Muscle of back (tissue), 11 donors: Measurements from ENCODE around the gene TENM3. TPM values are rescaled to one million over a fixed set of nuclear protein-coding genes. Genes with fewer than 3 reads are reported as not detected.

Experiments
- DNase-seq, 3 donors: peaks; one replicate each; pipeline versions ENCODE4 v3.0.0 to v3.0.0-alpha.2; 2013
- polyA plus RNA-seq, 10 donors: library from polyadenylated mRNA; unstranded; fragments of 120-200 nt; gene quantifications; one replicate each; pipeline ENCODE4 v1.2.1, GENCODE V29; 2013; ENCODE audit not compliant: insufficient read length in 10 of 10

The TENM3 gene
- polyA plus RNA-seq, 10 donors, result 9.2 to 23.1 (median 15.7) TPM

GRCh38 chr4:182738283-182739047, 495.3 kb downstream of the TENM3 start:
- peak in 2 of 3 donors; percentile 7 to 18 for DNase-seq

GRCh38 chr4:182740256-182740655, 497.1 kb downstream of the TENM3 start:
- DNase-seq, result no peak

GRCh38 chr4:182741054-182741453, 497.9 kb downstream of the TENM3 start:
- DNase-seq, result no peak

GRCh38 chr4:182741914-182742313, 498.7 kb downstream of the TENM3 start:
- no peak for DNase-seq

GRCh38 chr4:182743815-182744214, 500.6 kb downstream of the TENM3 start:
- DNase-seq, result no peak

- no peak for DNase-seq
Measured at GRCh38 chr4:182745237-182745636, 502.0 kb downstream of the TENM3 start.

- DNase-seq, result no peak
Measured at GRCh38 chr4:182746876-182747275, 503.7 kb downstream of the TENM3 start.

- DNase-seq, result no peak
Measured at GRCh38 chr4:182748283-182748682, 505.1 kb downstream of the TENM3 start.

- DNase-seq, result no peak
Measured at GRCh38 chr4:182748949-182749348, 505.7 kb downstream of the TENM3 start.

- no peak for DNase-seq
Measured at GRCh38 chr4:182749667-182750167, 506.5 kb downstream of the TENM3 start.

GRCh38 chr4:182752158-182752910, 509.1 kb downstream of the TENM3 start:
- peak in 1 of 3 donors; percentile 72 for DNase-seq

GRCh38 chr4:182754895-182755294, 511.7 kb downstream of the TENM3 start:
- no peak for DNase-seq

- DNase-seq, result no peak
Measured at GRCh38 chr4:182756161-182756690, 513.0 kb downstream of the TENM3 start.

- DNase-seq, result no peak
Measured at GRCh38 chr4:182758273-182758672, 515.1 kb downstream of the TENM3 start.

GRCh38 chr4:182760551-182761043, 517.4 kb downstream of the TENM3 start:
- no peak for DNase-seq

GRCh38 chr4:182764137-182764536, 520.9 kb downstream of the TENM3 start:
- DNase-seq, result no peak

GRCh38 chr4:182764642-182765041, 521.4 kb downstream of the TENM3 start:
- DNase-seq, result no peak

- peak in 1 of 3 donors; percentile 11 for DNase-seq
Measured at GRCh38 chr4:182765987-182766856, 523.0 kb downstream of the TENM3 start.

- DNase-seq, result no peak
Measured at GRCh38 chr4:182766857-182767250, 523.7 kb downstream of the TENM3 start.

- no peak for DNase-seq
Measured at GRCh38 chr4:182768838-182769237, 525.6 kb downstream of the TENM3 start.

- DNase-seq, result no peak
Measured at GRCh38 chr4:182770259-182770995, 527.2 kb downstream of the TENM3 start.
